SKM-1 treated with dmso at 0.1 percent for 144 hours (cell line): ENCODE measurements around the gene PYGL.
"Not testable (repeated sequence)": the region's sequence is repeated elsewhere in the genome, so short reads cannot be mapped to it uniquely, and the experiment has no call there.

Experiments
- DNase-seq: peaks from one replicate; lab custom pipeline; 2025; ENCODE audit not compliant: unreplicated experiment; lab: John Stamatoyannopoulos, UW

Gene PYGL

GRCh38 chr14:50955373-50956043 lies 11.2 kb upstream of the PYGL start:
- peak; percentile 60 for DNase-seq

GRCh38 chr14:50954811-50955372 lies 10.6 kb upstream of the PYGL start:
- DNase-seq, result no peak

DNA sequence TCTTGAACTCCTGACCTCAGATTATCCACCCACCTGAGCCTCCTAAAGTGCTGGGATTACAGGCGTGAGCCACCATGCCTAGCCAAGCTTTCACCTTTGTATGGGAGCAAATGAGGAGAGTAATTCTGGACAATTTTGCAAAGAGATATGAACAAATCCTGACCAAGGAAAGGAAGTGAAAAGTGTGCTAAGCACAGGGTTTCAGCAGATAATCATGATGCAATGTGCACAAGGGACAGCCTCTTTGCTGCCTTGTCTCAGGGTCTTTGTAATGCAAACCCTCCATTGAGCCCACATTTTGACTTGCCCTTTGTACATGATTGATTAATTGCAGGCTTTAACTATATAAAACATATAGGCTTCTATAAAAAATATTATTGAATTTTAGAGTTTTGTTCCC lies 9.2 kb upstream of the PYGL start:
- DNase-seq, result no peak

GRCh38 chr14:50951032-50951431 lies 6.7 kb upstream of the PYGL start:
- no peak for DNase-seq

DNA sequence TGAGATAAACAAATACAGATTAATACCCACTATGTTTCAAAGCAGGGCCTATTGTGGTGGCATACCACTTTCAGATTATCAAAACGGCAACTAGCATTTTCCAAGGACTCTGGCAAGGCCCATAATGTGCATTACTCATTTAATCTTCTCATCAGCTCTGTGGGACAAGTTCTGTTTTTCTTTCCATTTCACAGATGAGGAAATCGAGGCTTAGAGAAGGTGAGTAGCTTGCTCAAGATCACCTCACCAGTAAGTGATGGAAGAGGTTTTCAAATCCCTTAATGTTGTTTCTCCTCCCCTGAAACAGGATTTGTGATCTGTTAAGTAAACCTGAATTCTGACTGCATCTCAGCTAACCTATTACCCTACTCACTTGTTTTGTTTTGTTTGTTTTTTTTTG lies 3.9 kb upstream of the PYGL start:
- DNase-seq, result no peak

GRCh38 chr14:50947446-50947845 lies 3.2 kb upstream of the PYGL start:
- no peak for DNase-seq

DNA sequence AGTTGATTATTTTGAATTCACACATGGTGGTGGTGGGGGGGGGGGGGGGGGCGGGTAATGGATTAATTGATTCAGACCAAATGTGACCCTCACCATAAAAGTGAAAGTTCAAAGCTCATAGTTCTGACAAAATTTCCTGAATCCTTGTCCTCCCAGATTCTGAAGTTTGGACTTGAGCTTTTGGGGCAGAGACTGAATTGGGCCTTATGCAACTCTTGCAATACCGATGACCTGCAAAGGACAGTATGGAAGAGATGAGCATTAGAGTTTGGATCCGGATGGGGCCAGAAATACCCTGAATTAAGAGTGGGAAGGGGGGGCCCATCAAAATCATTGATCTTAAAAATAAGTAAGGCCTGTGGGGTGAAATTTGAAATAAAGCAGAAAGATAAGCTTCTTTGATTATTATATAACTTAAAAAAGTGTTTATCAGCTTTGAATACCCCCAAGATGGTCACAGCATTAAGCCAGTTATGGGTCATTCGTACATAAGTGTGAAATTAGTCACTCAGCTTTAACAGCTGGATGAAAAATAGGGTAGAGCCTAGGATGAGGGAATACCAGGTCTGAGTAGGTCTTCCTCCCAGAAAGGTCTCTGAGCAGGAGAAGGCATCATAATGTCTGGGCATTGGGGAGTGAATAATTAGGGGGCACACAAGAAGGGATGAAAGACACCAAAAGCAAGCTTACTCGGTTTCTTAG lies 2.1 kb upstream of the PYGL start:
- DNase-seq, result no peak

GRCh38 chr14:50944647-50945413 lies 547 bp upstream of the PYGL start:
- DNase-seq, result no peak

DNA sequence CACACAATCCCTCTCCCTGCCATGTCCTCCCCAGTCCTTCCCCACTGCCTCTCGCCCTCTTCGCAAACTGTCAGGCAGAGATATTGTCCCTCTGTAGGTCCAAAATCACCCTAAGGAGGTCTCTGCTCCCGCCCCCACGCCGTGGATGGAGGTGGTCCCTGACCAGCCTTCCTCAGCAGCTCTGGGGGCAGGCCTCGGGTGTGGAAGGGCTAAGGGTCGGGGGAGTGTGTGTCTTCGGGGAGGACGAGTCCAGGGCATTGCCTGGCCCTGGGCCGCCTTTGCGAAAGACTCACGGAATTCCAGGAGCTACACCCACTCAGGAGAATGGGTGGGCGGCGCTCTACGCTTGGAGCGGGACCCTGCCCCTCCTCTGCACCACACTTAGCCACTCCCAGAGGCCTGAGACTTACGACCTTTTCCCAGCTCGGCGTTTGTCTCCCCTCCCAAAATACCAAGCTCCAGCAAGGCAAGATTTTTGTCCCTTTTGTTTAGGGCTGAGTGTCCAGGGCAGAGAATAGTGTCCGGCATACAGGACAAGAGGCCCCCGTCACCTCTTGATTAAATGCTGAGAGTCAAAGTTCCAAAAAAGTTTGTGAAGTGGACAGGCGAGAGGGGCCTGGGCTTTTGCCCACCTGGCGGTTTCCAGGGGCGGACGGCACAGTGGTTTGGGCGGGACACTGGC lies 881 bp downstream of the PYGL start:
- DNase-seq, result no peak

DNA sequence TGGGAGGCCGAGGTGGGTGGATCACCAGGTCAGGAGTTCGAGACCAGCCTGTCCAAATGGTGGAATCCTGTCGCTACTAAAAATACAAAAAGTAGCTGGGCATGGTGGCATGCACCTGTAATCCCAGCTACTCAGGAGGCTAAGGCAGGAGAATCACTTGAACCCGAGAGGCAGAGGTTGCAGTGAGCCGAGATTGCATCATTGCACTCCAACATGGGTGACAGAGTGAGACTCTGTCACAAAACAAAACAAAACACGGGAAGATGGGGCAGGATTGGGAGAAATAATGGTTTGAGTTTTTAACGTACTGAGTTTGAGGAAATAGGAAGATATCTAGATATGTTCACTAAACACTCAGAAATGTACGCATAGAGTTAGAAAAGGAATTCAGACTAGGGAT lies 2.6 kb downstream of the PYGL start:
- DNase-seq, result not testable (repeated sequence)

DNA sequence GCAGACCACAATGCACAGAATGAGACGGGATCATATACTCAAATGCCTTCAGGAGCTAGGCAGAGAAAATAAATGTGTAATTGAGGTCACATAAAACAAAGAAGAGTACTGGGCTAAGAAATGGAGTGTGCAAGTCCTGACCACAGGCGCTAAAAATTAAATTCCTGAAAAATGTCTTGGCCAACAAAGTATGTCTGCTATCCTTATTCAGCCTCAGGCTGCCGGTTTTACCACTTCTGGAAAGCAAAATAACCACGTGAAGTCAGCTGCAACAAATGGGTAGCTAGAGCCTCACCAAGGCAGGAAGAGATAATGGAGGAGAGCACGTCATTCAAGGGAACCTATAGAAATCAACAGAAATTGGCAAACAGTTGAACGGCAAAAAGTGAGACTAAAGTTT lies 3.1 kb downstream of the PYGL start:
- DNase-seq, result no peak

GRCh38 chr14:50937800-50938199 lies 6.5 kb downstream of the PYGL start:
- DNase-seq, result no peak

GRCh38 chr14:50937325-50937724 lies 7.0 kb downstream of the PYGL start:
- no peak for DNase-seq

- no peak for DNase-seq
These were observed 7.4 kb downstream of the PYGL start for GRCh38 chr14:50936882-50937281.

GRCh38 chr14:50936016-50936340 lies 8.3 kb downstream of the PYGL start:
- DNase-seq, result no peak

- DNase-seq, result no peak
These were observed 8.9 kb downstream of the PYGL start for GRCh38 chr14:50935126-50936015.

DNA sequence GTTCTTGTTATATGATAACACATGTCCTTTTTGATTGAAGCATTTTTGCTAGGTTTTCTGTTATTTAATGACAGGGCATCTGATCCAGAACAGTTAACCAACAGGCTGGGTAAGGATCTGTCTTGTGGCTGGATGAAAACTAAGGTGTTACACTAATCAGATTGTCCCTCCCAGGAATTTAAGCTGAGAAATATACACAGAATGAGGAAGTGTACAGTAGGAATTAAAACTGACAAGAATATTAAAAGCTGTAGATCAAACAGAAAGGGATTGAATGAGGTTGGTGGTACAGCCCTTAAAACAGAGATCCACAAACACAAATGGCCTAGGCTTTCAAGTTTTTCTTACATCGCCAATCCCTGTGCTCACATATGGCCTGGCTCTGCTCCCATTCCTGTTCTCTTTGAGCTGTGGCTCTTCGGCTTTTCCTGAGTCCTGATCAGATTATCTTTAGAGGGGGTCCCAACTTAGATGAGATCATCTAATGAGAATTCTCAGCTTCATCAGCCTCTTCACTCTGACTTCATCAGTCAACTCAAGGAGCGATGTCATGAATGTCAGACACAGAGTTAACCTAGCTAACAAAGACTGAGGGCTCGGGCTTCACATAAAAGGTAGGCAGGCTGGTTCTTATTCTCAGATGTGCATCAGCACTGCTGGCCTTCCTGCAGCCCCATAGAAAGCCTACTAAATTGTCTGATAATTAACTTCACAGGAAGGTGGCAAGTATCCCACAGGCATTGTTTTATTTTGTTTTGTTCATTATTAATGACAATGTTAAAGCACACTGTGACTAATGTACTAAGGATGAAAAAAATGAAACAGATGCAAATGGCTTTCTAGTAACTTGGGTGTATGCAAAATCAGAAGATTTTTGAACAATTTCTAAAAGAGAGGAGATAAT lies 11.4 kb downstream of the PYGL start:
- no peak for DNase-seq

DNA sequence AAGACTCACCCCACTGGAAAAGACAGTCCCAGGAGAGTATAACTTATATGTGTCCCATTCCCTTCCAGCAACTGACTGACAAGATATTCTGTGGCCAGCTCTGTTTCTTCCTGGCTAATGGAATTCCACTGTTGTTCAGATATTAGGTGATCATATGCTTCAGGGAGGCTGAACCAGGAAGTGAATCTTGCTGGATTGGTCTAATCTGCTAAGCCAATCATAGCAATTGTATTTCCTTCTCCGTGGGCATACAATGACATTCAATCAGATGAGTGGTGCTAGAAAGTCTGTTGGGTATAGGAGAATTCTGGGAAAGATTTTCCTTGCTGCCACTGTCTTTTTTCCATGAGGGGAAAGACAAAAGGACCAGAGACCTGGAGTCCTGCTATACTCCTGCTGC lies 12.1 kb downstream of the PYGL start:
- DNase-seq, result no peak

DNA sequence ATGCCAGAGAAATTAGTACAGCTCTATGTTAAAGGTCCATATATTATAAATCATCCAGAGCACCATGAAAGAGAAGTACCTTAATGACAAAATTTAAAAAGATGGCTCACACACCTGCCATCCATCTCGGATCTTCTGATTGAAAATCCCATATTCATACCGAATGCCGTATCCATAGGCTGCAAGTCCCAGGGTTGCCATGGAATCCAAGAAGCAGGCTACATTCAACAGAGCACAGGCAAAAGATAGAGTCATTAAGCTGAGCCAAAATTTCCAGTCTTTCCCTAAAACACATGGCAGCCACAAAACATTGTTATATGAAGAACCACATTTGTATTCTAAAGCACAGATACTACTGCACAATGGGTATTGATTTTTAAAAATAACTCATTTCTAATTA lies 12.7 kb downstream of the PYGL start:
- no peak for DNase-seq
